ENCODE measurements around the gene GINS3.

DNA sequence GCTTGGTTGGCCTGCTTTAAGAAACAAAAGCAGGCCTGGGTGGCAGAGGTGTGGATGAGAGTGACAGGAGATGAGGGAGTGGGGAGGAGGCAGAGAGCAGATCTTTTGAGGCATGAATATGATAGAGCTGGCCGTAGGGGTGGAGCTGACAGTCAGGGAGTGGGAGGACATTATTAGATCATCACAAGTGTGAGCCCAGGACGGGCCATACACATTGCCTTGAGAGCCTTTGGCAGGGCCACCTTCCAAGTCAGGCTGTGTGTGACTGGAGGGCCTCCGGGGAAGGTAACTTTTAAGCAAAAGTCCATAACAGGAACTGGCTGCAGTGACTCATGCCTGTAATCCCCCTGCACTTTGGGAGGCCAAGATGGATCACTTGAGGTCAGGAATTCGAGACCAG lies 26.3 kb downstream of the GINS3 start:
- no peak for TF ChIP-seq POLR2A (IDR thresholded peaks at IDR 0.05)
- TF ChIP-seq, protein P1, sequence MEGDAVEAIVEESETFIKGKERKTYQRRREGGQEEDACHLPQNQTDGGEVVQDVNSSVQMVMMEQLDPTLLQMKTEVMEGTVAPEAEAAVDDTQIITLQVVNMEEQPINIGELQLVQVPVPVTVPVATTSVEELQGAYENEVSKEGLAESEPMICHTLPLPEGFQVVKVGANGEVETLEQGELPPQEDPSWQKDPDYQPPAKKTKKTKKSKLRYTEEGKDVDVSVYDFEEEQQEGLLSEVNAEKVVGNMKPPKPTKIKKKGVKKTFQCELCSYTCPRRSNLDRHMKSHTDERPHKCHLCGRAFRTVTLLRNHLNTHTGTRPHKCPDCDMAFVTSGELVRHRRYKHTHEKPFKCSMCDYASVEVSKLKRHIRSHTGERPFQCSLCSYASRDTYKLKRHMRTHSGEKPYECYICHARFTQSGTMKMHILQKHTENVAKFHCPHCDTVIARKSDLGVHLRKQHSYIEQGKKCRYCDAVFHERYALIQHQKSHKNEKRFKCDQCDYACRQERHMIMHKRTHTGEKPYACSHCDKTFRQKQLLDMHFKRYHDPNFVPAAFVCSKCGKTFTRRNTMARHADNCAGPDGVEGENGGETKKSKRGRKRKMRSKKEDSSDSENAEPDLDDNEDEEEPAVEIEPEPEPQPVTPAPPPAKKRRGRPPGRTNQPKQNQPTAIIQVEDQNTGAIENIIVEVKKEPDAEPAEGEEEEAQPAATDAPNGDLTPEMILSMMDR (IDR thresholded peaks at IDR 0.05), result no peak
